ENCODE data around the gene ANO8. TPM values are rescaled to one million over a fixed set of nuclear protein-coding genes. Genes with fewer than 3 reads are reported as not detected.
A peak's percentile ranks its signal among the peaks of the same experiment; 100 is the strongest.

Gene ANO8
- total and polyA plus RNA-seq, 2 of the 13 experiments (the other 11 are each of a cell fraction or from before 2014, with no cell fraction given) = 1.8 to 3.5 TPM

GRCh38 chr19:17330262-17331044 lies 4.2 kb downstream of the ANO8 start (continued):
- TF ChIP-seq HINFP (CRISPR knock-in tag; IDR thresholded peaks at IDR 0.05; ENCODE audit: low read depth) (no peak), ZNF687 (CRISPR knock-in tag; IDR thresholded peaks at IDR 0.05) (peak; percentile 34; the same call in 1 of the 2 replicates), TBX2 (CRISPR knock-in tag; IDR thresholded peaks at IDR 0.05; ENCODE audit: borderline replicate concordance) (no peak), ZNF484 (CRISPR knock-in tag; IDR thresholded peaks at IDR 0.05; ENCODE audit: borderline replicate concordance, low read depth) (no peak), THAP11 (CRISPR knock-in tag; IDR thresholded peaks at IDR 0.05) (no peak), U2AF1 (optimal IDR thresholded peaks at IDR 0.05; ENCODE audit: low read depth, low read length) (no peak), ZNF616 (CRISPR knock-in tag; IDR thresholded peaks at IDR 0.05; ENCODE audit: low read depth) (no peak), HNRNPK (IDR thresholded peaks at IDR 0.05; ENCODE audit: low read depth, low read length, poor library complexity, severe bottlenecking) (no peak), KIAA2018 (CRISPR knock-in tag; IDR thresholded peaks at IDR 0.05; ENCODE audit: borderline replicate concordance) (no peak), HNF4G (IDR thresholded peaks at IDR 0.05; ENCODE audit: borderline replicate concordance, low read depth, low read length) (no peak), HNF4G (CRISPR knock-in tag; IDR thresholded peaks at IDR 0.05; ENCODE audit: borderline replicate concordance, low read depth) (no peak), HNF4A (CRISPR knock-in tag; IDR thresholded peaks at IDR 0.05) (peak; percentile 18; the same call in 1 of the 2 replicates), ZBTB20 (CRISPR knock-in tag; IDR thresholded peaks at IDR 0.05; ENCODE audit: borderline replicate concordance, low read depth) (no peak), ZFAT (CRISPR knock-in tag; conservative IDR thresholded peaks at IDR 0.05) (no peak)
